Measurements from ENCODE around the gene METTL26.
"Not testable (repeated sequence)": the region's sequence is repeated elsewhere in the genome, so short reads cannot be mapped to it uniquely, and the experiment has no call there.

The METTL26 gene

GRCh38 chr16:624526-625070 lies 11.5 kb downstream of the METTL26 start:
- no peak for DNase-seq (ENCODE audit: low spot score)

DNA sequence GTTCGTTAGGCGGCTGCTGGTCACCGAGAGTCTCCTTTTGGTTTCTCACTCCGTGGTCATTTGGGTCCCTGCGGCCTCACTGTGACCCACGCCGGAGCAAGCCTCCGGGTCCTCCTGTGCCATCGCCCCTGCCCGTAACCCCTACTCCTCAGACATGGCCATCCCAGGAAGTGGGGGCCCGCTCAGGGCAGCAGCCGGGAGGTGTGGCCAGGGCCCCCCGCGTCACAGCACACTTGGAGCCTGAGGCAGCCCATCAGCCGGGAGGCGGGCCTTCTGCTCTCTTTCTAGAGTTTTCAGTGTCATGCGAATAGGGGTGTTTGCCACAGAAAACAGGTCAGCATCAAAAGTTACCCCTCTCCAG lies 13.2 kb downstream of the METTL26 start:
- no peak for DNase-seq (ENCODE audit: low spot score)

DNA sequence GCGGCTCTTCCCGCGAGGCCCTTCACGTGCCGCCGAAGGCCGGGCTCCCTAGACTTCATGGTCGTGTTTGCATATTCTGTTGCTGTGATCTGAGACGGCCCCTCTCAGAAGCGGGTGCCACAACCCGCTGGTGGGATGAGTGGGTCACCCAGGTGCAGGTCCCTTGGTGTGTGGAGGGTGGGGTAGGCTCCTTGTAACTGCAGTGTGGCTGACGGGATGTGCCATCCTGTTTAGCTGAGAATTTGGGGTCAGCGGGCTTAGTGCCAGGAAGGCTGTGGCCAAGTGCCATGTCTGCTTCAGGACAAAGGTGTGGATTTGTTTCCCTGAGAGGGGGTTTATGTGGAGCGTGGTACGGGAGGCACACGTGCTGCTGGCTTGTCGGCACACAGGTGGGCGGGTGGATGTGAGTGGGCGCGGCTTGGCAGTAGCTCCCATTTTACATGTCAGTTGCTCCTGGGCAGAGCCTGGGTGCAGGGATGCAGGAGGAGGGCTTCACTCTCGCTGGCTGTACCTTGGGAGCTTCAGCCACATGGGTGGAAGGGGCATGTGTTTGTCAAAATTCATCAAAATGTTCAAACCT lies 14.5 kb downstream of the METTL26 start:
- no peak for DNase-seq (ENCODE audit: low spot score)

GRCh38 chr16:620700-621525 lies 15.2 kb downstream of the METTL26 start:
- no peak for DNase-seq (ENCODE audit: low spot score)

DNA sequence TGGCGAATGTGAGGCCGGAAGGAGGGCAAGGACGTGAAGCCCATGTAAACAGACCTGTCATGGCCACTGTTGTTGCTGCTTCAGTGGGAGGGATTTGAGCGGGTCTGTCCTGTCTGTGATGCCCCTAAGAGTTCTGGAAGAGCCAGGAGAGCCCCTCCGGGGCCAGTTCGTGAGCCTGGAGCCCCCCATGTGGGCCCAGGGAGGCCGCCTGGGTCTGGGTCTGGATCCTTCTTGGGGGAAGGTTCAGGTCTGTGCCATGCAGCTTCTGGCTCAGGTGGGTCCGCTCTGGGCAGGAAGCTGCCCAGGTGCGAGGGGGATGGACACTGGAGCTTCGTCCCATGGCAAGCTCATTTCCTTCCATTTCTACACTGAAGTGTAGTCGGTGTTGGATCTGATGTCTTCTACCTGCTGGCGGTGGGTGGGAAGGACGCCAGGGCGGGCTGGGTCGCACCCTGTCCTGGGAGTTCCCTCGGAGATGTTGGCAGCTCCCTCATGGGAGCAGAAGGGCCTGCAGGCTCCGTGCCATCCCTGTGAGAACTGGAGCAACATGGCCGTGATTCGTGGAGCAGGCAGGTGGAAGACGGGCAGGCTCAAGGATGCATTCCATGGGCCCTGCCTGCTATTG lies 16.5 kb downstream of the METTL26 start:
- DNase-seq (ENCODE audit: low spot score), result no peak

DNA sequence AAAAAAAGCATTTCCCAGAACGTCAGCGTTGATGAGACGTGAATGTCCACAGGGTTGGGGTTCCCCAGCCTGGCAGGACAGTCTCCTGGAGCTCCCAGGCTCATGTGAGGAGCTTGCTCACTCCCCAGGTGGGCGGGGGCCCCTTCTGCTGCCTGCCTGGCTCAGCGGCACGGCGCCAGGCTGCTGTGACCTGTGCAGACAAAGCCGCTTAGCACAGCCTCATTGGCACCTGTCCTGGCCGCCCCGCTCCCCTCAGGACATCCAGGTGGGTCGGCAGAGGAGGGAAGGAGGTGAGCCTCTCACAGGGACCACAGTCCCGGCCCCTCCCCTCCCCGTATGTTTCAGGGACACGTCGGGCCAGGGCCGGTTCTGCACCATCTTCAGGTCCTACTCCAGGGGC lies 18.2 kb downstream of the METTL26 start:
- DNase-seq (ENCODE audit: low spot score), result no peak

DNA sequence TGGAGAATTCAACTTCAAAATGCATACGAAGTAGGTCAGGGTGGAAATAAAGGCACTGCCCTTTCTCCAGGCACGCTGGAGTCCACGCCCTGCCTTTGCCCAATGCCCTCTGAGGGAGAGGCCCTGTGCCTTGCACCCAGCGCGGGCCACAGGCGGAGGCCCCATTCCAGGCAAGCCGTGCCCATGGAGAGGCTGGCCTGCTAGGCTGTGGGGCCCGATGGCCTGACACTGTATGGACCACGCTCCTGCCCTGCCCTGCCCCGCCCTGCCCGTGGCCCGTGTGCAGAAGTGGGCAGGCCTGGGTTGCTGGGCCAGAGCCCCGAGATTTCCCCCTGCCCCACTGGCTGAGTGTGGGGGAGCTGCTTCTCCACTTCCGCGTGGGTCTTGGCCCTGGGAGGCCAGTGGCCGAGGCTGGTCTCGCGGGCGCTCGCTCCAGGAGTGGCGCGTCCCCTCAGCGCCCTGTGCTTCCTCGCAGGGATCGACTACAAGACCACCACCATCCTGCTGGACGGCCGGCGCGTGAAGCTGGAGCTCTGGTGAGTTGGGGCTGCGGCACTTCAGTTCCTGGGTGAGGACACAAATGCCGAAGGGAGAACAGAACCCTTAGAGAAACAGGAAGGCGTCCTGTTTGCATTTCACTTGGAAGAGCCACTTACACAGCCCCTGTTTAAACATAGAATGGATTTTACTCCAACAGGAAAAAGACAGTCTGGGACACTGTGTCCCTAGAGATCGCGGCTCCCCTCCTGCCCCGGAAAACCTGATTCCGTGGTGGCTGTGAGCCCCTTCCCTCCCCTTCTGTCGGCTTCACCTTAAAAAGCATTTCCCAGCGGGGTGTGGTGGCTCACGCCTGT lies 19.1 kb downstream of the METTL26 start:
- DNase-seq (ENCODE audit: low spot score), result no peak

DNA sequence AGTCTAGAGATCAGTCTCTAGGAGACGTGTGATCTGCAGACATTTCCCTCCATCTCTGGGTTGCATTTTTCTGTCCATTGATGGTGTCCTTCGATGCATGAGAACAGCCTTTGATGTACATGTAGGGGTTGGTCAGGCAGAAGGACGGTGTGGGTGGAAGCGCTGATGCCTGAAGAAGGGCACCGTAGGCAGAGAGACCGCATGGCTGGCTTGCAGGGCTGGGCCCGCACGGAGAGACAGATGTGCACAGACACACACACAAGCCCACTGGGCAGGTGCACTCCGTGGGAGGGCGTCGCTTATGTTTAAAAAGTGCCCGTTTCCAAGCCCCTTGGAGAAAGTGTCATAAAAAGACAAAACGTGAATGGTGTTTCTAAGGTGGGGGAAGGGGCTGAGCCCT lies 21.0 kb downstream of the METTL26 start:
- no peak for DNase-seq (ENCODE audit: low spot score)

DNA sequence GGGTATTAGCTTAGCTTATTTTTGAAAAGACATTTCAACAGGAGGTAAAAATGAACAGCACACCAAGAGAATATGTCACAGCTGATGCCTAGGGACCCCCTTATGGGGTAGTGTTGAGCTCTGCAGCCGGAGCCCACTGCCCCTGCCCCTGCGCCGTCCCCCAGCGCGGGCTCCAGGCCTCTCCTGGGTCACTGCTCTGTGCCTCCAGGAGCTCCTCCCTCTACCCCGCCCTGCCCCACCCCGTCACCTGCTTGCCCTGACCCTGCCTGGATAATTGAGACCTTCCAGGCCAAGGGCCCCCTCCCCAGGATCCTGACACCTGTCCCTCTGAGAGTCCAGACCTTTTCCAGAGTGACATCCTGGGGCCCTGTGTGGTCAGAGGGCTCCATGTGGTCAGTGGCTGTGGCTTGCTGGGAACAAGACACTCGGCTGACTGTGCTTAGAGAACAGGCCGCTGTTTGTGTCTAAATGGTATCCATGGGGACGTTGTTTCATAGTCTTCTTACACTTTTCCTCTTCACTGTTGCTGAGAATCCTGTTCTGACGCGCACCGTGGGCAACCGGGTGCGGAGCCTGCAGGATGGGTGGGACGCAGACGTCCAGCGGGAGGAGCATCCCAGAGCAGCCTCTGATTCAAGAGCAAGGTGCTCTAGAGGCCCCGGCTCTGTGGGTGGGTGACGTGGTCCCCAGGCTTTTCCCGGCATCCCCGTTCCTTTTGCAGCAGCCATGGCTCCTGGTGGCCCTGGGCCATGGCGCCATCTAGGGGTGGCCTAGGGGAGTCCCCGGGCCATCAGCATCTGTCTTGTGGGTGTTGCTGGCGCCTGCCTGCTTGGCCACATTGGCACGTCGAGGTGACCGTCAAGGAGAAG lies 25.4 kb downstream of the METTL26 start:
- DNase-seq (ENCODE audit: low spot score), result peak; percentile 56

- DNase-seq (ENCODE audit: low spot score), result no peak
Observed at GRCh38 chr16:609984-610383, 26.1 kb downstream of the METTL26 start.

GRCh38 chr16:609316-609715 lies 26.8 kb downstream of the METTL26 start:
- no peak for DNase-seq (ENCODE audit: low spot score)

DNA sequence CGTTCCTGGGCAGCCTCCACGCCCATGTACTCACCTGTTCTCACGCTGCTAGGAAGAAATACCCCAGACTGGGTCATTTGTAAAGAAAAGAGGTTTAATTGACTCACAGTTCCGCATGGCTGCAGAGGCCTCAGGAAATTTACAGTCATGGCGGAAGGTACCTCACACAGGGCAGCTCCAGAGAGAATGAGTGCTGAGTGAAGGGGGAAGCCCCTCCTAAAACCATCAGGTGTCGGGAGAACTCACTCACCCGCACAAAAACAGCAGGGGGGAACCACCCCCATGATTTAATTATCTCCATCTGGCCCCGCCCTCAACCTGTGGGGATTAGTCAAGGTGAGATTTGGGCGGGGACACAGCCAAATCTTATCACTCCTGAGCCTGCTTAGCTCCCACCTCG lies 28.1 kb downstream of the METTL26 start:
- no peak for DNase-seq (ENCODE audit: low spot score)

DNA sequence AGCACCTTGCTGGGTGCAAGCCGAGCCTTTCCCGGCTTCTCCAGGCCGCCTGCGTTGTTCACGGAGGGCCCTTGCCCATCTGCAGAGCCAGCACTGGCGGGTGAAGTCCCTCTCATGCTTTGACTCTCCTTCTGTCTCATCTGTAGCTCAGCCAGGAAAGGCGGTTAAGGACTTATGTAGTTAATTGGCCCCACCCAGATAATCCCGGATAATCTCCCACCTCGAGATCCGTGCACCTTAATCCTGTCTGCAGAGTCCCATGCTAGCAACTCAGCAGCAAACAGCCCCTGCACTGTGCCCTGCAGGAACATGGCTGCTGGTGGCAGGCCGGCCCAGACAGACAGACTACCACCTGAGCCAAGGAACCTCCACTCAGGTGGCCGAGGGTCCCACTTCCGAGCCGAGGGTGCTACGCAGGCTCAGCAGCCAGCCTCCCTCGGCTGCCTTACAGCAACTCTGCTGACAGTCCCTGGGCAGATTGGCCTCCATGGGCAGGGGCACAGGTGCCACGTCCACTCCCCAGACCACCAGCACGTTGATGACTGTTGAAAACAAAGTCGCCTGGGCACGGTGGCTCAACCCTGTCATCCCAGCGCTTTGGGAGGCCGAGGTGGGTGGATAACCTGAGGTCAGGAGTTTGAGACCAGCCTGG lies 29.3 kb downstream of the METTL26 start:
- DNase-seq (ENCODE audit: low spot score), result no peak

DNA sequence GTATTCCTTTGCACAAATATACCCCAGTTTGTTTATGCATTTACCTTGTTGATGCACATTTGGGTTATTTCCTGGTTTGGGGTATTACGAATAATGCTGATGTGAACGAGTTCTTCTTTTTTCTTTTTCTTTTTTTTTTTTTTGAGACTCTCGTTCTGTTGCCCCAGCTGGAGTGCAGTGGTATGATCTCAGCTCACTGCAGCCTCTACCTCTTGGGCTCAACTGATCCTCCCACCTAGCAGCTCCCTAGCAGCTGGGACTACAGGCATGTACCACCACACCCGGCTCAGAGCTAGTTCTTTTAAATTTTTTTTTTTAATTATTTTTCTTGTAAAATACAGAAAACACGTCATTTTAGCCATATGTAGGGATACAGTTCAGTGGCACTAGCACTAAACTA lies 32.2 kb downstream of the METTL26 start:
- no peak for DNase-seq (ENCODE audit: low spot score)

DNA sequence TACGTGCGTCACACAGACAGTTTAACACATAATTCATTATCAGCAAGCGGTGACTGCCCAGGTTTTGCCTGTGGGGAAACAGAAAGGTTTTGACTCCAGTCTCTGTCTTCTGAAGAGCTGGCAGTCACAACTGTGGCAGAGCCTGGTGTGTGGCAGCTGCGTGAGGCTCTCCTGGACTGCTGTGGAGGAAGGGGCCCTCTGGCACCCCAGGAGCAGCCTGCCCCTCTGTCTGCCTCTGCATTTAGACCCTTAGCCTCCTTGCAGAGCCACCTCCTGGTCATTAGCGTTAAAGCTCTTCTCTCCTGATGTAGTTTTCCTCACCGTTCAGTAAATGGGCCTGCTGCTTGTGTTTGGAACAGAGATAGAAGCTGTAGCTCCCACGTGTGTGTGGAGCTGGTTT lies 35.3 kb downstream of the METTL26 start:
- DNase-seq (ENCODE audit: low spot score), result no peak

- DNase-seq (ENCODE audit: low spot score), result no peak
Observed at GRCh38 chr16:598823-599739, 37.0 kb downstream of the METTL26 start.

DNA sequence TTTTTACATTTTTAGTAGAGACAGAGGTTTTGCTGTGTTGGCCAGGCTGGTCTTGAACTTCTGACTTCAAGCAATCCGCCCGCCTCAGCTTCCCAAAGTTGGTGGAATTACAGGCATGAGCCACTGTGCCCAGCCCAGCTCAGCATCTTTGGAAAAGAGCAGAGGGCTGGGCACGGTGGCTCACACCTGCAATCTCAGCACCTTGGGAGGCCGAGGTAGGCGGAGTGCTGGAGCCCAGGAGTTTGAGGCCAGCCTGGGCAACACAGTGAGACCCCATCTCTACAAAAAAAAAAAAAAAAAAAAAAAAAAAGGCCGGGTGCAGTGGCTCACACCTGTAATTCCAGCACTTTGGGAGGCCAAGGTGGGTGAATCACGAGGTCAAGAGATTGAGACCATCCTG lies 38.5 kb downstream of the METTL26 start:
- not testable (repeated sequence) for DNase-seq (ENCODE audit: low spot score)

GRCh38 chr16:596736-597060 lies 39.4 kb downstream of the METTL26 start:
- no peak for DNase-seq (ENCODE audit: low spot score)

DNA sequence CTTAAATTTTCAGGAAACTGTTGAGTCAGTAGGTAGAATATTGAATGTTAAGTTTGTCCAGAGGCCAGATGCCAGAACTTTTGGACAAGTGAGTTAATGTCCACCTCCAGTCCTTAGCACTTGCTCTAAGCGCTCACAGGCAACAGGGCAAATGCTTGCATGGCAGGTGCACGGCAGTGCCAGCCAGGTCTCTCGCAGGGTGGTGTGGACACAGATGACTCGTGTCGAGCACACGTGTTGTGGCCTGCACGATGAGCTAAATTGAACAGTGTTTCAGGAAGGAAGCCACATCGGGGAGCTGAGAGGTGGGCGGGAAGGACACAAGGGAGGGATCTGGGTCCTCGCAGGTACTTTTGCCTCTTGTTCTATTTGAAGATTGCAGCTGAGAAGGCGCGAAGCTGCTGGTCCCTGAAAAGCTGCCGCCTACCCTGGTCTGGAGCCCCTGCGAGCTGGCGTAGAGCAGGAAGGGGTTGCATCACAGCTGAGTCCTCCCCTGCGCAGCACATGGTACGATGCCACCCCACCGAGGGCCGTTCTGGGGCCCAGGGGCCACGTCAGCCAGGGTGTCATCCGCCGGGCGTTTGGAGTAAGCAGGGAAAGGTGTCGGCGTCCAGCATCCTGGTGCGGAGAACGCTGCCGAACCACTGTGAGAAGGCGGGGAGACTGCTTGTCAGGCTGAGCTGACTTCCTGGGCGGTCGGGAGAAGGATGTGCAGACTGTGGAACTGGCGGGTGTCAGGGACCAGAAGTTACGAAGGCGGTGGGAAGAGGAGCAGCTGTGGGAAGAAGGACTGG lies 40.0 kb downstream of the METTL26 start:
- DNase-seq (ENCODE audit: low spot score), result no peak

Data from CD4-positive, alpha-beta T cell treated with Interleukin-2 at 100 ng/mL for 4 hours (primary cell).